COLO668 (cell line): ENCODE measurements around the gene SLC25A42.
"Not testable (repeated sequence)": the region's sequence is repeated elsewhere in the genome, so short reads cannot be mapped to it uniquely, and the experiment has no call there.

Experiments
- DNase-seq: peaks from one replicate; lab custom pipeline; 2025; ENCODE audit not compliant: unreplicated experiment; lab: John Stamatoyannopoulos, UW

The SLC25A42 gene

DNA sequence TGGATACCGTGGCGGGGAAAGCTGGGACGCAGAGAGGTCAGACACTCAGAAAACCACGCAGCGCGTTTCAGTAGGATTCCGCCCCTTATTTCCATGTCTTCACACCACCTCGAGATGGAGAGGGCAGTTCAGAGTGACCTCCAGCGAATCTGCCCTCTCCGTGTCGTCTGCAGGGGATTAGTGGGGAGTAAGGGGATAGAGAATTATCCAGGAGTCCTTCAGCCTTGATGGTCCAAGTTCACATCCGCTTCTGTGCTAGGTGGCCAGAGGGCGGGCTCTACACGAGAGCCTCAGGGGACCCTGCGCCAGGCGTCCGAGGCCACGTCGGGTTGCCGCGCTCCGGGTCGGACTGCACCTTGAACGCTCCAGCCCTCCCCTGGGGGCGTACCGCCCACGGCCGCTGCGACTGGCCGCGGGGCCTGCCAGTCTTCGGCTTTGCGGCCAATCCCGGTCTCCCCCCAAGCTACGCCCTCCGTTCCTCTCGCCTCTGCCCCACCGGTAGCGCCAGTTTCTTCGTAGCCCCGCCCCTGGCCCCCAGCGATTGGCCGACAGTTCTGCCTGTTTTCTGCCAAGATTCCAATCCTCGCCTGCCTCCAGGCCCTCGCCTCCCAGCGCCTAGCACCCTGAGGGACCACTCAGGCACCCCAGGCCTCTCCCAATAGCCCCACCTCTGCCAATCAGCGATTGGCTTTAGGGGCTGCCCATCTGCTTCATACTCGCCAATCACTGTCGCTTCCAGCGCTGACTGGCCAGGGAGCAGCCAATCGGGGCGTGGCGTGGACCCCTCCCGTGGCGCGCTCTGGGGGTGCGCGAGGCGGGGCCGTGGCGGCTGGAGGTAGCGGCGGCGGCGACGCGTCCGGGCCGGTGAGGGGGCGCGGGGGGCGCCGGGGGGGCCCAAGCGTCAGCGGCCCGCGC lies at the start of gene SLC25A42:
Gene SLC25A42, plus strand, starts transcription at position 812 of the 915 bp plus-strand sequence. CDS start 32,131 bp downstream, outside the sequence.
- peak; percentile 98 for DNase-seq

GRCh38 chr19:19021115-19021514 lies 42.7 kb upstream of the SLC25A42 start:
- no peak for DNase-seq

DNA sequence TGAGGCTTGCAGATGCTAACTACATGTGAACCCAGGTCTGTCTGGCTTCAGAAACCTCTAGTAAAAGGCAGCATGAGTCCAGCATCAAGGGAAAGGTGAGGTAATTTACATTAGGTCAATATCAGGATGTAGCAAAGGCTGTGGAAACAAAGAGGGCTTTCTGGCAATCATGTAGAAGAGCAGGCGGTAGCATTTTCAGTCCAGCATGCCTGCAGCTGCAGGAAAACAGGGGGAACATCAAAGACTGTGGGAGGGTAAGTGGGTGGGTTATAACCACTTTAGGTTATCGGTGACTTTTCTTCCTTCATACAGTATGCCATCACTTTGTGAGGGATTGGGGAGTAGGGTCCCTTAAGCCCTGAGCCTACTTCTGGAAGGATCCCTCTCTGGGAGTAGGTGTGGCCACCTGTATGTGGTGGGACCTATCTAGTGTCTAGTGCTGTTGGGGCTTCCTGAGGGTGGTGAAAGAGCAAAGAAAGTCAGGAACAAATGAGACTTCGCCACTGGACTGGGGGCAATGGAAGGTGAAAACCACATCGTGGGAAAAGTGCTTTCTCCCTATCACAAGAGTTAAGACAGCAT lies 41.3 kb upstream of the SLC25A42 start:
- DNase-seq: no peak

- DNase-seq: not testable (repeated sequence)
Observed at GRCh38 chr19:19023376-19023775, 40.4 kb upstream of the SLC25A42 start.

DNA sequence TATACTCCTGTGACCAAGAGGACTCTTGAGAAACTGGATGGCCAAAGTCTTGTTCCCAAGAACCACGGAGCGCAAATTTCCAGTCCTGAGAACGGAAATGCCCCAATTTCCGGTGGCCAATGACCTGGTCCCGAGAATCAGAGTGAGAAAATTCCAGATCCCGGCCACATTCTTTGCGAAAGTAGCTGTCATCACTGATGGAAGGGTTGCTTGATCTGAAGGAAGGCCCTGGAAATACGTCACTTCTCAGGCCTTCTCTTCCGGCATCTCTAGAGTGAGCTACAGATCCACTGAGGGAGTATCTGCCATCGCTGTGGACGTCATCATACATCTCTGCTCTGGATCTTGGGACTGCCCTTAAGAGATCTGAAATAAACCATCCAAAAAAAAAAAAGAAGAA lies 37.9 kb upstream of the SLC25A42 start:
- DNase-seq: no peak

DNA sequence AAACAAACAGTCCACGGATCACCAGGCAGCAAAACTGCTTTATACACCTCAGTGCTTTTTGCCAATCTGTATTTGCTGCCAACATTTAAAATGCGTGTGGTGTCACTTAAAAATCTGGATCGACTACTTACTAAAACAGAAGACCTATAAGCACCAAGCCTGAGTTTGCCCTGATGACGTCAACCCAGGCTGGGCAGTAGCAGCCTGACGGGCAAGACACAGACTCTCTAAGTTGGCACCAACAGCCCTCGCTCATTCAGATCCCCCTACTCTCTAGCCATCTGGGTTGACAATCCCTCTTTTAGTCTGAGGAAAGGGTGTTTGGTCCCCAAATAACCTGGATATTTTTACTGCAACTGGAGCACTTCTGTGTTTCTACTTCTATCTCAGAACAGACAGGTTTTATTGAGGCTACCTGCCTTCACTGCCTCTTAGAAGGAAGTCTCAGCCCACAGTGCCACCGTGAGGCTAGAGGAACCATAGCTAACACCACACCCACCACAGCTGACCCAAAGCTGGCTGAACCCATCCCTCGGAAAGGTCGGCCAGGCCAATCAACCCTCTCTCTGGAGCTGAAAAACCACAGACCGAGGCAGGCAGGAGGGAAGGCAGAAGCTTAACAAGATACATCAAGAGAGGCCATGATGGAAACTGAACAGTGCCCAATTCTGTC lies 37.4 kb upstream of the SLC25A42 start:
- DNase-seq: no peak

GRCh38 chr19:19027228-19027627 lies 36.6 kb upstream of the SLC25A42 start:
- no peak for DNase-seq

DNA sequence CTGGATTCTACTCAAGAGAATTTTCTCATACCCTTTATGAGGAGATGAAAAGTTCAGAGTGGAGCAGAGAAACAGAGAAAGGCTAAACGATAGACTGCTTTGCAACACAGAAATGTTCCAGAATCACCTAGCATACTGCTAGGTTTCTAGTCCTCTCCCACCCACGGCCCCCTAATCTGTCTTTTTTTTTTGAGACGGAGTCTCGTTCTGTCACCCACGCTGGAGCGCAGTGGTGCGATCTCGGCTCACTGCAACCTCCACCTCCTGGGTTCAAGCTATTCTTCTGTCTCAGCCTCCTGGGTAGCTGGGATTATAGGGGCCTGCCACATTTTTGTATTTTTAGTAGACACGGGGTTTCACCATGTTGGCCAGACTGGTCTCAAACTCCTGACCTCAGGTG lies 35.3 kb upstream of the SLC25A42 start:
- no peak for DNase-seq

- DNase-seq: no peak
Observed at GRCh38 chr19:19031891-19032290, 31.9 kb upstream of the SLC25A42 start.

DNA sequence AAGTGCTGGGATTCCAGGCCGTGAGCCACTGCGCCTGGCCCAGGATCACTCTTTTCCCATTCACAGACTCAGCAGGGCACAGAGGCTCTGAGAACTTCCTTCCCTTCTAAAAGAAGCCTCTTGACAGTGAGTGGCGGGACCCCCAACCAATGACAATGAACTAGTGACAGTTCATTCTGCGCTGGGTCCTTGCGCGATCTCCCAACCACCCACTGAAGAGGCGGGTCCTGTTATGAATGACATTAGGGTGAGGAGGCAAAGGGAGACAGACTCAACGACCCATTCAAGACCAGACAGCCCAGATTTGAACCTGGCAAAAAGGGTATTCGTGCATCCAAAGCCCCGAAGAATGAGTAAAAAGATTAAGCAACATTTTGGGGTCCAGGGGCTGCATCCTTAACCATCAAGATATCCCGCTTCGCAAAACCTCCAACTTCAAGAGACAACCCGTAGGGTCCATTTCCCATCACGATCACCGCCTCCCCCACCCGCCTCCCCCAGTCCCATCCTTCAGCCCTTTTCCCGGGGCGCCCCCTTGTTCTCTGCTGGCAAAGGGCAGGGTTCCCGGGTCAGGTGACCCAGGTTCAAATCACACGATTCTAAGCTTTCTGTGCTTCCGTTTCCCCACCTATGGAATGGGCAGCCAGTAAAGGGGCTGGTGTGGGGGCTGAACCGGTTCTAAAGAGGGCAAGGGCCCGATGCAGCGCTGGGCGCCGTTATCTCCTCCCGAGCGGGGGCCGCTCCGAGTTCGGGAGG lies 31.2 kb upstream of the SLC25A42 start:
- peak; percentile 63 for DNase-seq

GRCh38 chr19:19033176-19033425 lies 30.7 kb upstream of the SLC25A42 start:
- DNase-seq: no peak

GRCh38 chr19:19033426-19034203 lies 30.2 kb upstream of the SLC25A42 start, which contains the start of the genes ARMC6 and SUGP2:
TSS of gene ARMC6 (plus strand) at chr19:19033603. CDS start at chr19:19034210, 607 bp downstream.
TSS of gene SUGP2 (minus strand) at chr19:19033517. CDS start at chr19:19031071, 2,446 bp downstream.
- peak; percentile 92 for DNase-seq

DNA sequence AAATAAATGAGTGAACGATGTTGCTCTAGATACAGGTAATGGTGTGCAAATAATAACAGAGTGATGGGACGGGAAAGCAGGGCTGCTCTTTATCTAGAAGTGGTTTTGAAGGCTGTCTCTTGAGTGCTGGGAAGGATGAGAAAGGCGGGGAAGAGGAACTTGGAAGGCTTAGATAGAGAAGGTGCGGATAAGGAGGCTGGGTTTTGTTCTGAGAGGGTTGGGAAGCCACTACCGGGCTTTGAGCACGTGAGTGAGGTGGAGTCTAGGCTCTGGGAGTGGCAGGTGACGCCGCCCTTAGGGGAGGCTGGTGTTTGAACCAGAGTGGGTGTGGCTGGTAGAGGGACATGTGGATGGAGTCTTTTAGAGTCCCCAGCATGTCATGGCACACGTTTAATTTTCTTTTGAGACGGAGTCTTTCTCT lies 29.6 kb upstream of the SLC25A42 start:
- peak; percentile 81 for DNase-seq

- no peak for DNase-seq
Observed at GRCh38 chr19:19039901-19040300, 23.9 kb upstream of the SLC25A42 start.

- no peak for DNase-seq
Observed at GRCh38 chr19:19040417-19040816, 23.4 kb upstream of the SLC25A42 start.

- DNase-seq: no peak
Observed at GRCh38 chr19:19042732-19043280, 21.0 kb upstream of the SLC25A42 start.

- no peak for DNase-seq
Observed at GRCh38 chr19:19043481-19043880, 20.3 kb upstream of the SLC25A42 start.

GRCh38 chr19:19043881-19044280 lies 19.9 kb upstream of the SLC25A42 start:
- DNase-seq: no peak

DNA sequence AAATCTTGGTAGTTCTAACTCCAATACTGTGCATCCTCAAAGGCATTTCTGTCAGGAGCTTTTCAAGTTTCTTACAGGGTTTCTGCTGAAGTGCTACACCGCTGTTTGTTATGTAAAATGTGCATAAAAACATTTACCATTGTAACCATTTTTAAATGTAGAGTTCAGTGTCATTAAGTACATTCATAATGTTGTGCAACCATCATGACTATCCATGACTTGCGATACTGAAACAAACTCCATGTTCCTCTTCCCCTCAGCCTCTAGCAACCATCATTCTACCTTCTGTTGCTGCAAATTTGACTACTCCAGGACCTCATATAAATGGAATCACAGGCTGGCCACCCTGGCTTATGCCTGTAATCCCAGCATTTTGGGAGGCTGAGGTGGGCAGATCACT lies 14.4 kb upstream of the SLC25A42 start:
- no peak for DNase-seq

DNA sequence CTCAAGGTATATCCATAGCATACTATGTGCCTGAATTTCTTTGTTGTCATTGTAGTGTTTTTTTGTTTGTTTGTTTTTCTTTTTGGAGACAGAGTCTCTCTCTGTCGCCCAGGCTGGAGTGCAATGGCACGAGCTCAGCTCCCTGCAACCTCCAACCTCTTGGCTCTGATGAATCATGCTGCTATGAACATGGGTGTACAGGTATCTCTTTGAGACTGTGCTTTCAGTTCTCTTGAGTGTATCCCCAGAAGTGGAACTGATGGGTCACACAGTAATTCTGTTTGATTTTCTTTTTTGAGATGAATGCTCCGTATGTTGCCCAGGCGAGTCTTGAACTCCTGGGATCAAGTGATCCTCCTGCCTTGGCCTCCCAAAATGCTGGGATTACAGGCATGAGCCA lies 13.7 kb upstream of the SLC25A42 start:
- no peak for DNase-seq
